DMS53 treated with DMSO at 0.1 percent for 48 hours (cell line): Measurements from ENCODE around the gene MAPK11.

Source experiments
- DNase-seq: peaks from one replicate; lab custom pipeline; 2025; ENCODE audit not compliant: unreplicated experiment; lab: John Stamatoyannopoulos, UW

MAPK11 gene

GRCh38 chr22:50227579-50228215 is 42.5 kb downstream of the MAPK11 start:
- DNase-seq = no peak

GRCh38 chr22:50226875-50227165 is 43.4 kb downstream of the MAPK11 start:
- DNase-seq = no peak

- DNase-seq = no peak
These were observed 43.9 kb downstream of the MAPK11 start for GRCh38 chr22:50226063-50226874.

- DNase-seq = no peak
These were observed 44.8 kb downstream of the MAPK11 start for GRCh38 chr22:50225200-50225969.

GRCh38 chr22:50224071-50224470 is 46.1 kb downstream of the MAPK11 start:
- no peak for DNase-seq

- no peak for DNase-seq
These were observed 47.7 kb downstream of the MAPK11 start for GRCh38 chr22:50222508-50222907.

- DNase-seq = no peak
These were observed 48.5 kb downstream of the MAPK11 start for GRCh38 chr22:50221410-50222300.

- DNase-seq = no peak
These were observed 49.4 kb downstream of the MAPK11 start for GRCh38 chr22:50220603-50221409.

- DNase-seq = no peak
These were observed 50.2 kb downstream of the MAPK11 start for GRCh38 chr22:50219800-50220602.

- DNase-seq = peak; percentile 80
These were observed 51.0 kb downstream of the MAPK11 start for GRCh38 chr22:50218996-50219727.

- DNase-seq = peak; percentile 85
These were observed 51.8 kb downstream of the MAPK11 start for GRCh38 chr22:50218153-50218995.

- no peak for DNase-seq
These were observed 52.5 kb downstream of the MAPK11 start for GRCh38 chr22:50217543-50218152.

- DNase-seq = no peak
These were observed 53.3 kb downstream of the MAPK11 start for GRCh38 chr22:50216684-50217520.

GRCh38 chr22:50216055-50216683 is 54.0 kb downstream of the MAPK11 start:
- DNase-seq = no peak

- DNase-seq = no peak
These were observed 54.7 kb downstream of the MAPK11 start for GRCh38 chr22:50215297-50216054.
